Activated CD8-positive, alpha-beta T cell treated with anti-CD3 and anti-CD28 coated beads, Interleukin-2, amount 10 ng/mL, durations not matched to agents 7 days and 5 days (primary cell): ENCODE measurements around the gene MSLN. TPM values are rescaled to one million over a fixed set of nuclear protein-coding genes. Genes with fewer than 3 reads are reported as not detected.
A peak's percentile ranks its signal among the peaks of the same experiment; 100 is the strongest.

ENCODE experiments used
- ATAC-seq: fragments of 150-1000 bp; cut with Tn5 transposase; one replicate; pipeline ENCODE4 v1.10.0; 2021; ENCODE audit warnings: moderate library complexity
- CTCF ChIA-PET: fragments of 350-600 bp; sonication (Branson Sonifier 250); formaldehyde crosslinking; loops from one replicate; lab custom pipeline; 2021; ENCODE audit warnings: antibody characterized with exemption; lab: Charles Lee
- POLR2A ChIA-PET: fragments of 350-600 bp; sonication (Branson Sonifier 250); formaldehyde crosslinking; loops from one replicate; lab custom pipeline; 2021; ENCODE audit warnings: antibody characterized with exemption; lab: Charles Lee
- DNase-seq: peaks from one replicate; pipeline ENCODE4 v3.0.0-alpha.2; 2020
- H3K27ac Mint-ChIP-seq: one replicate; pipeline ENCODE4 v1.8.0; 2021; ENCODE audit warnings: mild to moderate bottlenecking, mixed read lengths
- H3K27me3 Mint-ChIP-seq: one replicate; pipeline ENCODE4 v1.8.0; 2021; ENCODE audit warnings: low read depth, mixed read lengths
- H3K36me3 Mint-ChIP-seq: one replicate; pipeline ENCODE4 v1.8.0; 2021; ENCODE audit warnings: low read depth, mixed read lengths
- H3K4me1 Mint-ChIP-seq: one replicate; pipeline ENCODE4 v1.8.0; 2021; ENCODE audit warnings: low read depth, mixed read lengths
- H3K4me3 Mint-ChIP-seq: one replicate; pipeline ENCODE4 v1.8.0; 2021; ENCODE audit warnings: mild to moderate bottlenecking, mixed read lengths
- H3K9me3 Mint-ChIP-seq: one replicate; pipeline ENCODE4 v1.8.0; 2022; ENCODE audit warnings: mixed read lengths; ENCODE audit not compliant: insufficient read depth
- total RNA-seq, 2 experiments: library from RNA; stranded (reverse); gene quantifications; one replicate each; pipeline ENCODE4 v1.2.3, GENCODE V29; 2021

Gene MSLN
- total RNA-seq, 2 experiments from 2014 or later, result not detected

DNA sequence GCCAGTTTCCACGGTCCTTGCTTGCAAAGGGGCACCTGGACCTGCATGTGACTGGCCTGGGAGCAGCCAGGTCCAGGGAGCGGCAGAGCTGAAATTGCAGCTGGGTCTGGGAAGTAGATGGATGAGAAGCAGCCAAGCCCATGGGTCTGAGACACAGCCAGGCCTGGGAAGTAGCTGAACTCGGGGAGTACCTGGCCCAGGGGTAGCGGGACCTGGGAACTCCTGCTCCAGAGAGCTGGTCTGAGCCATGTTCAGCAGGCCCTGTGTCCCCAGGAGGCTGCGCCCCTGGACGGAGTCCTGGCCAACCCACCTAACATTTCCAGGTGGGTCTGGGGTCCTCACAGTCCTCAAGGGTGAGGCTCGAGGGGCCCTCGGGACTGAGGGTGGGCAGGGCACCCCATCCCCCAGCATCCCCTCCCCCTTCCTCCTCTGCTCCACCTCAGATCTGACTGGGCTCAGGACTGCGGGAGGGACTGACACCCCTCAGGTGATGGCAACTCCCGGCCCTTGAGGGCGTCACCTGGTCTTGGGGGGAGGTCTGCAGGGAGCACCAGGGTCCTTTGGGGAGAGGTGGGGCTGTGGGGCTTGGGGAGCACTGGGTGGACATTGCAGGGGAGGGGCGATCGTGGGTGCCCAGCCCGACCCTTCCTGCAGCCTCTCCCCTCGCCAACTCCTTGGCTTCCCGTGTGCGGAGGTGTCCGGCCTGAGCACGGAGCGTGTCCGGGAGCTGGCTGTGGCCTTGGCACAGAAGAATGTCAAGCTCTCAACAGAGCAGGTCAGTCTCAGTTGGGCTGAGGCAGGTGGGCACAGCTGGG, 3.0 kb downstream of the MSLN start:
- CTCF ChIA-PET, result no interaction called here

DNA sequence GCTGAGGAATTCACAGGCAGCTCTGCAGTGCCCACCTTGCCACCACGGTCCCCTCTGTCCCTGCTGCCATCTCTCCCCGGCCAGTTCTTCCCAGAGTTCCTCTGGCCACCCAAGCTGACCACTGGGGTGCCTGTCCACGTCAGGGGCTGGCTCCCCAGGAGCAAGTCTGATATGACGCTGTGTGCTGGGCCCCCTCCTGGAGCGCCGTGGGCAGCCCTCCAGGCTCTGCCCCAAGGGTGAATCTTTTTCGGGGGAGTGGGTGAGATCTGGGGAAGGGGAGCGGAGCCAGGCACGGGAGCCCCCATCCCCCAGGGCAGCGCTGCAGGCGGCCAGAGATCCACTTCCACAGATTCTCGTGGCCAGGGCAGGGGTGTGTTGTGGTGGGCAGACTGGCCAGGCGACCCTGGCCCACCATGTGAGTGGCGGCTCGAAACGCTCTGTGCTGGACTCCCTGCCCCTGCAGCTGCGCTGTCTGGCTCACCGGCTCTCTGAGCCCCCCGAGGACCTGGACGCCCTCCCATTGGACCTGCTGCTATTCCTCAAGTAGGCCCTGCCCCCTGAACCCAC, 3.7 kb downstream of the MSLN start:
- no peak overlapping the region for H3K27ac Mint-ChIP-seq
- ChIA-PET CTCF (no interaction called here), POLR2A (no interaction called here)
- no peaks in the 10 kb centered on the region for H3K36me3 Mint-ChIP-seq
- H3K4me1 Mint-ChIP-seq, result no peaks in the 10 kb centered on the region
- DNase-seq (no peak), ATAC-seq (no peak)
- H3K27me3 Mint-ChIP-seq, result no peaks in the 10 kb centered on the region
- H3K9me3 Mint-ChIP-seq, result no peaks in the 10 kb centered on the region
- H3K4me3 Mint-ChIP-seq, result no peak overlapping the region

More for the DNA sequence above, 3.0 kb downstream of the MSLN start:
- no peaks in the 10 kb centered on the region for H3K9me3 Mint-ChIP-seq
- H3K27ac Mint-ChIP-seq, result no peak overlapping the region
- H3K4me1 Mint-ChIP-seq, result no peaks in the 10 kb centered on the region
- H3K27me3 Mint-ChIP-seq, result no peaks in the 10 kb centered on the region
- POLR2A ChIA-PET, result no interaction called here
- H3K36me3 Mint-ChIP-seq, result no peaks in the 10 kb centered on the region
- ATAC-seq (peak; percentile 17), DNase-seq (no peak)
- H3K4me3 Mint-ChIP-seq, result no peak overlapping the region

DNA sequence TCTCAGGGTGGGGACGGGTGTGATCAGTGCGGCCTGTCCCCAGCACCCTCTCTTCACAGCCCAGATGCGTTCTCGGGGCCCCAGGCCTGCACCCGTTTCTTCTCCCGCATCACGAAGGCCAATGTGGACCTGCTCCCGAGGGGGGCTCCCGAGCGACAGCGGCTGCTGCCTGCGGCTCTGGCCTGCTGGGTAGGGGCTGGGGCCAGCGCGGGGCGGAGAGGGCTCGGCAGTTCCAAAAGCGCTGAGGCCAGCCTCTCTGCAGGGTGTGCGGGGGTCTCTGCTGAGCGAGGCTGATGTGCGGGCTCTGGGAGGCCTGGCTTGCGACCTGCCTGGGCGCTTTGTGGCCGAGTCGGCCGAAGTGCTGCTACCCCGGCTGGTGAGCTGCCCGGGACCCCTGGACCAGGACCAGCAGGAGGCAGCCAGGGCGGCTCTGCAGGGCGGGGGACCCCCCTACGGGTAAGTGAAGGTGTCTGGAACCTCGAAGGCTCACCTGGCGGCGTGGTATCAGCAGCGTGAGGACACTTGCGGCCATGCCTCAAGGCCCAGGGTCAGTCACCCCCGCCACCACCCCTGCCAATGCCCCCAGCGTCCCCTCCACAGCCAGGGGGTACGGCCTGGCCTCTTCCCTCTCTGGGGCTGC, 4.4 kb downstream of the MSLN start:
- CTCF ChIA-PET, result no interaction called here
- H3K27ac Mint-ChIP-seq, result no peak overlapping the region
- no peaks in the 10 kb centered on the region for H3K9me3 Mint-ChIP-seq
- no peaks in the 10 kb centered on the region for H3K4me1 Mint-ChIP-seq
- ATAC-seq (no peak), DNase-seq (no peak)
- no peaks in the 10 kb centered on the region for H3K27me3 Mint-ChIP-seq
- H3K36me3 Mint-ChIP-seq, result no peaks in the 10 kb centered on the region
- POLR2A ChIA-PET, result no interaction called here
- H3K4me3 Mint-ChIP-seq, result no peak overlapping the region

DNA sequence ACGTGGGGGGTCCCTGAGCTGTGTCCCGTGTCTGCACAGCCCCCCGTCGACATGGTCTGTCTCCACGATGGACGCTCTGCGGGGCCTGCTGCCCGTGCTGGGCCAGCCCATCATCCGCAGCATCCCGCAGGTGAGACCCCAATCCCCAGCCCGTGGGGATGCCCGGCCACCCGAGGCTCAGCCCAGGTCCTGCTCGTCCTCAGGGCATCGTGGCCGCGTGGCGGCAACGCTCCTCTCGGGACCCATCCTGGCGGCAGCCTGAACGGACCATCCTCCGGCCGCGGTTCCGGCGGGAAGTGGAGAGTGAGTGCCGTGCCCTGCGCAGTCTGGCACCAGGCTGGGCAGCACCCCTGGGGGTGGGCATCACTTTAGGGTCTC, 4.9 kb downstream of the MSLN start:
- no peaks in the 10 kb centered on the region for H3K27me3 Mint-ChIP-seq
- POLR2A ChIA-PET, result no interaction called here
- H3K9me3 Mint-ChIP-seq, result no peaks in the 10 kb centered on the region
- no peaks in the 10 kb centered on the region for H3K36me3 Mint-ChIP-seq
- H3K27ac Mint-ChIP-seq, result no peak overlapping the region
- ATAC-seq, result no peak
- CTCF ChIA-PET, result no interaction called here
- no peak for DNase-seq
- no peak overlapping the region for H3K4me3 Mint-ChIP-seq
- no peaks in the 10 kb centered on the region for H3K4me1 Mint-ChIP-seq

DNA sequence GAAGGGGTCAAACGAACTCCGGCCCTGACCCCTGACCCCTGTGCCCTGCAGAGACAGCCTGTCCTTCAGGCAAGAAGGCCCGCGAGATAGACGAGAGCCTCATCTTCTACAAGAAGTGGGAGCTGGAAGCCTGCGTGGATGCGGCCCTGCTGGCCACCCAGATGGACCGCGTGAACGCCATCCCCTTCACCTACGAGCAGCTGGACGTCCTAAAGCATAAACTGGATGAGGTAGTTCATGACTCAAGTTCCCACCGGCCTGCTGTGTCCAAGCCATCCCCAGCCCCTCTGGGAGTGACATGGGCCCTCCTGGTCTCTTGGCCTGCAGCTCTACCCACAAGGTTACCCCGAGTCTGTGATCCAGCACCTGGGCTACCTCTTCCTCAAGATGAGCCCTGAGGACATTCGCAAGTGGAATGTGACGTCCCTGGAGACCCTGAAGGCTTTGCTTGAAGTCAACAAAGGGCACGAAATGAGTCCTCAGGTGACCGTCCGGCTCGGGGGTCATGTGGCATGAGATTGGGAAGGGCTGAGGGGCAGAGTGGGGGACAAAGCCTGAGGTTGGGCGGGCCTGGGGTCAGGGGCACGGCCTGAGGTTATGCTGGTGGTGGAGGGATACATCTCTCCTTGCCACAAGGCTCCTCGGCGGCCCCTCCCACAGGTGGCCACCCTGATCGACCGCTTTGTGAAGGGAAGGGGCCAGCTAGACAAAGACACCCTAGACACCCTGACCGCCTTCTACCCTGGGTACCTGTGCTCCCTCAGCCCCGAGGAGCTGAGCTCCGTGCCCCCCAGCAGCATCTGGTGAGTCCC, 5.7 kb downstream of the MSLN start:
- CTCF ChIA-PET, result no interaction called here
- H3K9me3 Mint-ChIP-seq, result no peaks in the 10 kb centered on the region
- DNase-seq, result no peak
- no peak for ATAC-seq
- no peak overlapping the region for H3K27ac Mint-ChIP-seq
- H3K4me3 Mint-ChIP-seq, result no peak overlapping the region
- POLR2A ChIA-PET, result interaction anchor here (0.7 kb wide), 2 partner anchors 204 to 836 kb away, joined by 3 read pairs; no protein-coding TSS in a partner anchor
- H3K27me3 Mint-ChIP-seq, result no peaks in the 10 kb centered on the region
- H3K36me3 Mint-ChIP-seq, result no peaks in the 10 kb centered on the region
- no peaks in the 10 kb centered on the region for H3K4me1 Mint-ChIP-seq

DNA sequence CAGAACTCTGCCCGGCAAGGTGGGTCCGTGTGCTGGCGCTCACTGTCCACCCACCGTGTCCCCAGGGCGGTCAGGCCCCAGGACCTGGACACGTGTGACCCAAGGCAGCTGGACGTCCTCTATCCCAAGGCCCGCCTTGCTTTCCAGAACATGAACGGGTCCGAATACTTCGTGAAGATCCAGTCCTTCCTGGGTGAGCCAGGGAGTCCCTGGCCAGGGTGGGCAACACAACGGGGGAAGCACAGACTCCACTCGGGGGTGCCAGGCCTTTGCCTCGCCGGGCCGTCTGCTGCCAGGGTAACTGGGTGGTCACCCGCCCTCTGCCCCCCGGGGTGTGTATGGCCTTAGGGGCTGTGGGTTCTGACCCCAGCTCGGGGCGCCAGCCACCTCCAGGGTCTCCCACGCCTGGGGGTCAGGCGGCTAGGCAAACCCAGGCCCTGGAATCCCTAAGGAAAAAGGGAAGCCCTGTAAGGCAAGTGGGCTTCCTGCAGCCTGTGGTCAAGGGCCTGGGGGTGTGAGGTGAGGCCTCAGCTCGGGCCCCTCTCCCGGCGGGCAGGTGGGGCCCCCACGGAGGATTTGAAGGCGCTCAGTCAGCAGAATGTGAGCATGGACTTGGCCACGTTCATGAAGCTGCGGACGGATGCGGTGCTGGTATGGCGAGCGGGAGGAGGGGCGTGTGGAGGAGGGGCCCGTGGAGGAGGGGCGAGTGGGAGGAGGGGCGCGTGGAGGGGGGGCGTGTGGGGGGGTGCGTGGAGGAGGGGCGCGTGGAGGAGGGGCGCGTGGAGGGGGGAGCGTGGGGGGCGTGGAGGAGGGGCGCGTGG, 6.5 kb downstream of the MSLN start:
- ATAC-seq (no peak), DNase-seq (no peak)
- no peak overlapping the region for H3K27ac Mint-ChIP-seq
- H3K4me3 Mint-ChIP-seq, result no peak overlapping the region
- H3K36me3 Mint-ChIP-seq, result no peaks in the 10 kb centered on the region
- H3K9me3 Mint-ChIP-seq, result no peaks in the 10 kb centered on the region
- no peaks in the 10 kb centered on the region for H3K4me1 Mint-ChIP-seq
- no peaks in the 10 kb centered on the region for H3K27me3 Mint-ChIP-seq
- CTCF ChIA-PET, result no interaction called here
- POLR2A ChIA-PET, result interaction anchor here (0.7 kb wide), 1 partner anchor 203 kb away, joined by 3 read pairs; no protein-coding TSS in a partner anchor

DNA sequence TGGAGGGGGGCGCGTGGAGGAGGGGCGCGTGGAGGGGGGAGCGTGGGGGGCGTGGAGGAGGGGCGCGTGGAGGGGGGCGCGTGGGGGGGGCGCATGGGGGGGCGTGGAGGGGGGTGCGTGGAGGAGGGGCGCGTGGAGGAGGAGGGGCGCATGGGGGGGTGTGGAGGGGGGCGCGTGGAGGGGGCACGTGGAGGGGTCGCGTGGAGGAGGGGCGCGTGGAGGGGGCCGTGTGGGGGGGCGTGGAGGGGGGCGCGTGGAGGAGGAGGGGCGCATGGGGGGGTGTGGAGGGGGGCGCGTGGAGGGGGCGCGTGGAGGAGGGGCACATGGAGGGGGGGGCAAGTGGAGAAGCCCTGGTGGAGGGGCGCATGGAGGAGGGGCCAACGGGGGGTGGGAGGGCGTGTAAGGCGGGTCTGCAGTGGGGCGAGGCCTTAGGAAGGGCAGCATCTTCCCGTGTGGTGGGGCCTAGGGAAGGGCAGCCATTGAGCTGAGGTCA, 7.3 kb downstream of the MSLN start:
- Mint-ChIP-seq H3K27ac (no peak overlapping the region), H3K4me3 (no peak overlapping the region), H3K9me3 (no peaks in the 10 kb centered on the region), H3K4me1 (no peaks in the 10 kb centered on the region), H3K27me3 (no peaks in the 10 kb centered on the region), H3K36me3 (no peaks in the 10 kb centered on the region)
- no peak for ATAC-seq
- CTCF ChIA-PET, result no interaction called here
- DNase-seq, result no peak
- POLR2A ChIA-PET, result no interaction called here

DNA sequence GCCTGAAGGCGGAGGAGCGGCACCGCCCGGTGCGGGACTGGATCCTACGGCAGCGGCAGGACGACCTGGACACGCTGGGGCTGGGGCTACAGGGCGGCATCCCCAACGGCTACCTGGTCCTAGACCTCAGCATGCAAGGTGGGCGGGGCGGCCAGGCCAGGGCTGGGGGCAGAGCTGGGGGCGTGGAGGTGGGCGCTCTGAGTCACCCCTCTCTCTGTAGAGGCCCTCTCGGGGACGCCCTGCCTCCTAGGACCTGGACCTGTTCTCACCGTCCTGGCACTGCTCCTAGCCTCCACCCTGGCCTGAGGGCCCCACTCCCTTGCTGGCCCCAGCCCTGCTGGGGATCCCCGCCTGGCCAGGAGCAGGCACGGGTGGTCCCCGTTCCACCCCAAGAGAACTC, 7.9 kb downstream of the MSLN start:
- ATAC-seq (no peak), DNase-seq (no peak)
- Mint-ChIP-seq H3K9me3 (no peaks in the 10 kb centered on the region), H3K27ac (no peak overlapping the region), H3K4me1 (no peaks in the 10 kb centered on the region), H3K36me3 (no peaks in the 10 kb centered on the region), H3K27me3 (no peaks in the 10 kb centered on the region), H3K4me3 (no peak overlapping the region)
- ChIA-PET POLR2A (no interaction called here), CTCF (no interaction called here)

DNA sequence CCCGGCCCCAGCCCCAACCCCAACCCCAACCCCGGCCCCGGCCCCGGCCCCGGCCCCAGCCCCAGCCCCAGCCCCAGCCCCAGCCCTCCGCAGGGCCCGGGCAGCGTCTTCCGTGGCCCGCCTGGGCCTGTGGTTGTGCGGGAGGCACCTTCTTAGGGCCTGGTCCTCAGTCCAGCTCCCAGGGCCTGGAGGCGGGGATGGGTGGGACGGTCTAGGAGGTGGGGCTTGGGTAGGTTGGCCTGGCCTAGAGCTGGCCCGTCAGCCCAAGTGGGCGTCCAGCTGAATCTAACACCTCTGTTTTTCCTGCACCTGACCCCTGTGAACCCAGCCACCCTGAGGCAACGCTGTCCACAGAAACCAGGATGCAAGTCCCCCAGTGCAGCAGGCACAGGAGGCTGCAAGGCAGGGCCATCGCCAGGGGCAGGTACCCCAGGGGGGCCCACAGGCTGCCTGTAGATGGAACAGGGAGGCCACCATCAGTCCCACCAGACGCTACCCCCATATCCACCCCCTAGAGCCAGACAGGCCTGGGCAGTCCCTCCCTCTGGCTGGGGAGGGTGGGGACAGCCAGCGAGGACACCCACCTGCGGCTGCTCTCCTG, 8.8 kb downstream of the MSLN start:
- Mint-ChIP-seq H3K27ac (no peak overlapping the region), H3K27me3 (no peaks in the 10 kb centered on the region), H3K9me3 (no peaks in the 10 kb centered on the region), H3K4me3 (no peak overlapping the region), H3K4me1 (no peaks in the 10 kb centered on the region), H3K36me3 (no peaks in the 10 kb centered on the region)
- DNase-seq (no peak), ATAC-seq (no peak)
- CTCF ChIA-PET, result no interaction called here
- POLR2A ChIA-PET, result no interaction called here

DNA sequence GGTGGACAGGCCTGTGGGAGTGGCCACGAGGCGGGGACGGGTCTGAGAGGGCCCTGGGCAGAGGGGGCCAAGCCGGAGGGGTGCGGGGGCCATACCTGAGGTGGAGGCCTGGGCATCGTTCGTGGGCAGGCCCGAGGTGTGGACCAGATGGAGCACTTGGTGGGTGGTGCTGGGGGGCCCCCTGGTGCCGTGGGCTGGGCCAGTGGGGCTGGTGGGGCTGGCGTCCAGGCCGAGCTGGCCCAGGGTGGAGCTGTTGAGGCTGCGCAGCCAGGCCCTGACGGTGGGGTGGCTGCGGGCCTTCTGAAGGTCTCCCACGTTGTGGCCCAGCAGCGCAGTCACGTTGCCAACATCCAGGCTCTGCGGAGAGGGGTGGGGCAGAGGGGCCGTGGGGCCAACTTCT, 9.4 kb downstream of the MSLN start:
- Mint-ChIP-seq H3K4me1 (no peaks in the 10 kb centered on the region), H3K27ac (no peak overlapping the region), H3K9me3 (no peaks in the 10 kb centered on the region), H3K36me3 (no peaks in the 10 kb centered on the region), H3K4me3 (no peak overlapping the region), H3K27me3 (no peaks in the 10 kb centered on the region)
- POLR2A ChIA-PET, result no interaction called here
- DNase-seq (no peak), ATAC-seq (no peak)
- CTCF ChIA-PET, result no interaction called here

DNA sequence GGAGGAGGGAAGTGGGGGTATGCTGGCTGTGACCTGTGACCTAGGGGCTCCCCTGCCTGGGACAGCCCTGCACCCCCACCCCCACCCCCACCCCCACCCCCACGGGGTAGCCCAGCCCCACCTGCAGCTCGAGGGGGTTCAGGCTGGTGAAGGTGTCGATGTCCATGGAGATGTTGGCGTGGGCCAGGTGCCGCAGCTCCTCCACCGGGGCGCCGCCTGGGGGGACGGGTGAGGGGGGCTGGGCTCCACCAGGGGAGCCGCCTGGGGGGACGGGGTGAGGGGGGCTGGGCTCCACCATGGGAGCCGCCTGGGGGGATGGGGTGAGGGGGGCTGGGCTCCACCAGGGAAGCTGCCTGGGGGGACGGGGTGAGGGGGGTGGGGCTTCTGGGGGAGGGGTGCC, 9.9 kb downstream of the MSLN start:
- ATAC-seq (no peak), DNase-seq (no peak)
- ChIA-PET CTCF (no interaction called here), POLR2A (no interaction called here)
- H3K27me3 Mint-ChIP-seq, result no peaks in the 10 kb centered on the region
- H3K4me1 Mint-ChIP-seq, result no peaks in the 10 kb centered on the region
- H3K9me3 Mint-ChIP-seq, result no peaks in the 10 kb centered on the region
- no peak overlapping the region for H3K4me3 Mint-ChIP-seq
- H3K27ac Mint-ChIP-seq, result no peak overlapping the region
- H3K36me3 Mint-ChIP-seq, result no peaks in the 10 kb centered on the region
